NOMO-1 treated with DMSO at 0.1 percent for 48 hours (cell line): ENCODE data around the gene DPP10.
"Not testable (repeated sequence)": the region's sequence is repeated elsewhere in the genome, so short reads cannot be mapped to it uniquely, and the experiment has no call there.

Experiments
- DNase-seq: peaks from one replicate; lab custom pipeline; 2025; ENCODE audit not compliant: unreplicated experiment; lab: John Stamatoyannopoulos, UW

The DPP10 gene

DNA sequence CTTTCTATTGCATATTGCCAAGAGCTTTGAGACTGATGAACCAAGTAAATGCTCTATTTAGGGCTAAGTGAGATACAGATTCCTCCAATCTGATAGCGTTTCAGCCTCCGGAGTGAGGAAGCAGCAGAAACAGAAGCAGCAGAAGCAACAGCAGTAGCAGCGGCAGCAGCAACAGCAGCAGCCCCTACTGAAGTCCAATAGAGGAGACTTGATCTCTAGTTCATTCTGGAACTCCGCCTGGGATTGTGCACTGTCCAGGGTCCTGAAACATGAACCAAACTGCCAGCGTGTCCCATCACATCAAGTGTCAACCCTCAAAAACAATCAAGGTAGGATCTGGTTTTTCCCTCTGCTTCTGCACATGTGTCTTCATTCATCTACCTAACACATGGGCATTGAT, at the start of gene DPP10:
TSS of gene DPP10 (plus strand) at position 132 of the 400 bp plus-strand sequence.
- no peak for DNase-seq

DNA sequence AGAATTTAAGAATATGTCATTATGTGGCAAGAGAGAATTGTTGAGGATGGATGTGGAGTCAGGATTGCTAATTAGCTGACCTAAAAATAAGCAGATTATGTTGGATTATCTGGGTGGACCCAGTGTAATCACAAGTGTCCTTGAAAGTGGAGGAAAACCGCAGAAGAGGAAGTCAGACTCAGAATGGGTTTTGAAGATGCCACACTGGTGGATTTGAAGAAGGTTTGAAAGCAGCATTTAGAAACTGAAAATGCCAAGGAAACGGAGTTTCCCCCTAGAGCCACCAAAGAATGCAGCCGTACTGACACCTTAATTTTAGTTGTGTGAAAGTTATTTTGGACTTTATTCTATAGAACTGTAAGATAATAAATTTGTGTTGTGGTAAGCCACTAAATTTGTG, 41.6 kb upstream of the DPP10 start:
- DNase-seq: peak; percentile 76

DNA sequence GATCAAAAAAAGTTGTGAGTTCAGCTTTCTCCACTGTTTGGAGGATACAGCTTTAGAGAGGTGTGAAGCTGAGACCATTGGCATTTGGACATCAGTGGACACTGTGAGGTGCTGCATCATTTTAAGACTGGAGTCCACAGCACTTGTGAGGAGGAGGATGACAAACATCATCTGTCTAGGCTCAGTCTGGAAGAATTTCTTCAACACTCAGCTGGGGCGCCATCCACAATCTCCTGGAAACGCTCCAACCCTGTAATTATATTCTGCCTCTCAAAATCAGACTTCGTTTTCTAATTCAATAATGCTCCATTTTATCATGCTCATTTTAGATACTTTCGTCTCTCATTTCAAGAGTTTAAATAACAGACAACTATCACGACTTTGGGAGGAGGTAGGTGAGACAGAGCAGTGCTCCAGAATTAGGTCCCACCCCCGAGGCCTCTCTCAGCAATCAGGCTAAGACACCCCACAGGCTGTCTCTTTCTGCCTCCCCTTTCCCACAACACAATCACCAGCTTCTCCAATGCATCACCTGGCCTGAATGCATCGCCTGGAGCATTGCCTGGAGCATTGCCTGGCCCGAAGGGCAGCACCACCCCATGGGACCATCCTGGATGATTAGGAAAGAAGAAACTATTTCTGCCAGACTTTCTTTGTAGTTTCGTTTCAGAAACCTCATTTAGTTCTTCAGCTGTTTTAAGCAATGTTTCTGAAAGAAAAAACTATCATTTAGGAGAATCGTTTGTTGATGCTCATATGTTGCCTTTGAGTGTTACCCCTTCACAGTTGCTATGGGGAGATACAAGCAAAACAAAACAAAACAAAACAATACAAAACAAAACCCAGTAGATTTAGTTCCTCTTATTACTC, 37.0 kb upstream of the DPP10 start:
- no peak for DNase-seq

DNA sequence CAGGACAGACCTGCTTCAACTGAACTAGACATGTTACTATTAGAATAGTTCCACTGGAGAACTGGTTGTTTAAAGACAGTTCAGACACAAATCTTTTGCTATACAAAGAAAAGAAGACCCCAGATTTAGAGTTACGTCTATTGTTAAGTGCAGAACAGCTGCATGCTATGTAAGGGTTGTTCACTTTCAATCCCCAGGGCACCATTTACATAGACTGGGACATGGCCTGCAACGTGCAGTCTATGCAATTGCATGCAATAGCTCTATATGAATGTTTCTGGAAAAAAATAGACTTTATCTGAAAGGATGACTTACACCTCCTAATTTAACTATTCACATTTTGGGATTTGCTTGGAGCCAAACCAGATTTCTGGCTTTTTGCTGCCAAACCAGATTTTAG, 36.1 kb upstream of the DPP10 start:
- DNase-seq: no peak

DNA sequence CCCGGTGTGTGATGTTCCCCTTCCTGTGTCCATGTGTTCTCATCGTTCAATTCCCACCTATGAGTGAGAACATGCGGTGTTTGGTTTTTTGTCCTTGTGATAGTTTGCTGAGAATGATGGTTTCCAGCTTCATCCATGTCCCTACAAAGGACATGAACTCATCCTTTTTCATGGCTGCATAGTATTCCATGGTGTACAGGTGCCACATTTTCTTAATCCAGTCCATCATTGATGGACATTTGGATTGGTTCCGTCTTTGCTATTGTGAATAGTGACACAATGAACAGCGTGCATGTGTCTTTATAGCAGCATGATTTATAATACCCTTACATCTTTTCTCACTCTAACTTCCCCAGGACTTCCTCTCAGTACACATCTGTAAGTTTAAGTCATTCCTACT, 35.1 kb upstream of the DPP10 start:
- DNase-seq: not testable (repeated sequence)

DNA sequence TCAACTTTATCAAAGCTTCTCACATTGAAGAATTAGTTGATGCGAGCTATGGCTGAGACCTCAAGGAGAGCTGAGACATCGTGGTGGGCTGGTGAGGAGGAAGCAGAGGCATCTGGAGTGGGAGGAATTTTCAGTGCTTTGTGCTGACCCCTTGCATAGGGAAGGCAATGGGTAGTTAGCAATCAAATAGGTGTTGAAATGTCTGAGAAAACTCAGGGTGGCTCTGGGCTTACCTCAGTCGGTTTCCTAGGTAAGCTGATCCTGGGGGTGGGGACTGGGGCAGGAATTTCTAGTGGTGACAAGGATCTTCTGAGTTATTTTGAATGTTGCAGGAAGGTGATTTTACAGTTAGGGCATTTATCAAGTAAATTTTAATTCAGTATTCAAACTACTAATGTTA, 20.7 kb upstream of the DPP10 start:
- DNase-seq: no peak

DNA sequence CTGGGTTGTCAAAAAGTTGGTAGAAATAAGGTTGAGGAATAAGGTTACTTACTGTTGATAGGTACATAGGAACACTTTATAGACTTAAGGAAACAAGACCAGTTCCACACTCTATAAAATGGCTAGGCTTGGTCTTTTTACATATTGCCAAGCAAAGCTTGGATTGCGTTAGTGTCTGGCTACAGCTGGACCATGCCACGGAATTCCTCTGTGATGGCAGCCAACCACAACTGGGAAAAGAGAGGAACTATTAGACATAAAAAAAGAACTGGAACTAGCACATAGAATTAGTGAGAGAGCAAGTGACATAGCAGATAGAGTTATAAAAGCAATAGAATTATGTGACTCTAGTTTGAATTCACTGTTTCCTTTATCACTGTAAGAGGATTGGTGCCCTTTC, 17.7 kb upstream of the DPP10 start:
- DNase-seq: no peak

DNA sequence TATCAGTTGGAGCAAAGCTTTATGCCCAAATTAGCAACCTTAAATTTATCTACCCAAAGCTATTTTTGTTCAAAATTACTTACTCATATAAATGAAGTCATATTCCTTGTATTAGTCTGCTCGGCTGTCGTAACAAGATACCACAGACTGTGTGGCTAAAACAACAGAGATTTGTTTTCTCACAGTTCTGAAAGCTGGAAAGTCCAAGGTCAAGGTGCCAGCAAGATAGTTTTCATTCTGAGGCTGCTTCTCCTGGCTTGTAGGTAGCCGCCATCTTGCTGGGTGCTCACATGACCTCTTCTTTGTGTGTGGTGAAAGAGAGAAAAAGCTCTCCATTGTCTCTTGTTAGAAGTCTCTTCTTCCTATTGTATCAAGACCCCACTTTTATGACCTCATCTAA, 15.7 kb upstream of the DPP10 start:
- DNase-seq: no peak

DNA sequence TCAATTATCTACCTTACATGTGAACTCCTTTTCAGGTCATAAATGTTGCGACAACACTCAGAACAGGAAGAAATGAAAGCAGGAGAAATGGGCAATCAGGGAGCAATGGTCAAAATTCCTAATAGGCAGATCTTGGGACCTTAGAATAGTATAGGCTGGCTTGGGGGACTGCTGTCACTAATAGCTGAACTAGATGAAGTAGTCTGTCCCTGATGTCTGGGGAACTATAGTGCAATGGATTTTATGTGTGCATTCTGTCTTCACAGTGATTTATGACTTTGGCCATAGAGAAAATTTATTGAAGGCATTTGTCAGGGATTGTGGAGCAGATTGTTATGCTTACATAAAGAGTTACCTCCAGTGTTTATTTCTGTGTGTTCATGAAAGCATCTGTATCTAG, 6.1 kb upstream of the DPP10 start:
- DNase-seq: no peak

DNA sequence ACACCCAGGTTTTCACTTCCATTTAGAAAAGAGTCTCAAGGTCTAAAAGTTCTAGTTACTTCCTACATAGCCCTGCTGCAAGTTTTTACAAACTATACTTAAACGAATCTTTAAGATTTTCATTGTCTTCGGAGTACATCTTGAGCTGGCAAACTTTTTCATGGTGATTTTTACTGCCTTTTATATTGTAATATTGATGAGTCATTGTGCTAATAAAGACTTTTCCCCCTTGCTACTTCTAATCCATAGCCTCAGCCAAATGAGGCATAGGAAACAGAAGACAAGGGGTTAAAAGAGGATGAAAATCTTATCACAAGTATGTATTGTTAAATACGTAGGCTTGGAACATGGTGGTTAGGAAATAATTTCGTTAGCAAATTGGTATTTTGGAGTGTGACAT, 4.1 kb downstream of the DPP10 start:
- no peak for DNase-seq

DNA sequence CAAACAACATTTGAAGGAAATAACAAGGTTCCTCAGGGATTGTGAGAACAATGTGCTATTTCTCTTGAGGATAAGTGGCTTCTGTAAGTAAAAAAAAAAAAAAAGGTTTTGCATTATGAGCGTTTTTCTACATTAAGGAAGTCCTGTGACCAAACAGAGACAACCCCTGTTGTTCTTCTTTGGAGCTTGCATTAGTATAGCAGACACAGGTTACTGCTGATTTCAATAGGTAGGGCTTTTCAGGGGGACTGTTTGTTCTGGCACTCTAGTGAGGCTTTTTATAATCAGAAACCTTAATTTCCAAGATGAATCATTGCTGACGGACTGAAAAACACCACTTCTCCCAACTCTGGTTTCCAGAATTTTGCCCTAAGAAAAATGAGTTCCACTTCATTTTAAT, 8.2 kb downstream of the DPP10 start:
- DNase-seq: no peak

DNA sequence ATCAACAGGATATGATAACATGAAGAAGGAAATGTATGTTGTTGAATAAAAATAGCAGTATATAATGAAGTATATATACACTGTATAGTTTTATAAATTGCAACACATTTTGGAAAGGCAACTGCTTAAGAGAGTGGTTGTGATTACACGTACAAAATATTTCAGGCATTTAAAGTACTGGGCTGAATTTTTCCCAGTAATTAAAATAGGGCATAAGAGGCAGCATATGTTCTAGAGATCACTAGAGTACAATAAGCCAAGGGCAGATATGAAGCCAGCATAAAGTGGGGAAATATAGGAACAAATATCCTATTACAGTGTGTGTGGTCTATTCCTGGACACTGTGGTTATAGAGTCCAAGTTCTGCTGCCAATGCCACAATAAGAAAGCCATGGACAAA, 14.1 kb downstream of the DPP10 start:
- DNase-seq: no peak

DNA sequence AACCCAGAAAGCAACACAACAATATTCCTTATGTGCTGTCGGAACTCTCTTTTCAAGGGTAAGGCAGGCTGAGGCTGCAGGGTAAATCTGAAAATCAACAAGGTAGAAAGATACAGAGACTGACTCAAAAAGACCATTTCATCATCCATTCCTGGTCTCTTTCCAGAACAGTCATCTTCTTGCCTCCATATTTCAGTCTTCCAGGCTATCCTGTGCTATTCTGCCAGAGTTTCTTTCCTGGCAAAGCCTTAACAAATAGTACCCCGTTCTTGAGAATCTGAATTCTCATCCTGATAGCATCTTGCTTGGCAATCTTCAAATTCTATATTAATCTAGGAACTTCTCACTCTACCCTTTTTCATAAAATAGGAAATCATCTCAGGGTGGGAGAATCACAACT, 15.5 kb downstream of the DPP10 start:
- DNase-seq: no peak

DNA sequence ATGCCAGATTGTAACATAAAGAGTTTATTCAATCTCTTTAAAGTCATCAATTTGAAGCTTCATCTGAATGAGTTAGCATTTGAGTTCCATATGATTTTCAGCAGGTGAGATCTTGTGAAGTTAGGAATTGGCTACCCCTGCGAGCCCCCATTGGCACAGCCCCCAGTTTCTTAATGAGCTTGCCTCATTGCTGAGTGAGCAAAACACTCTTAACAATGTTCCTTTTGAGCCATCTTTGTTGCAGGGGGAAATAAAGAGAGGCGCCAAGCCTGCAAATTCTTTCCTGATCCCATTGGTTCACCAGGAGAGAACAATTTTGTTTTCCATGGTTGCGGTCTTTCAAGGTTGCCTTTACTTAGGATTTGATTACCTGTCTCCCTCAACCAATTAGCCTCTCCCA, 18.7 kb downstream of the DPP10 start:
- DNase-seq: no peak

DNA sequence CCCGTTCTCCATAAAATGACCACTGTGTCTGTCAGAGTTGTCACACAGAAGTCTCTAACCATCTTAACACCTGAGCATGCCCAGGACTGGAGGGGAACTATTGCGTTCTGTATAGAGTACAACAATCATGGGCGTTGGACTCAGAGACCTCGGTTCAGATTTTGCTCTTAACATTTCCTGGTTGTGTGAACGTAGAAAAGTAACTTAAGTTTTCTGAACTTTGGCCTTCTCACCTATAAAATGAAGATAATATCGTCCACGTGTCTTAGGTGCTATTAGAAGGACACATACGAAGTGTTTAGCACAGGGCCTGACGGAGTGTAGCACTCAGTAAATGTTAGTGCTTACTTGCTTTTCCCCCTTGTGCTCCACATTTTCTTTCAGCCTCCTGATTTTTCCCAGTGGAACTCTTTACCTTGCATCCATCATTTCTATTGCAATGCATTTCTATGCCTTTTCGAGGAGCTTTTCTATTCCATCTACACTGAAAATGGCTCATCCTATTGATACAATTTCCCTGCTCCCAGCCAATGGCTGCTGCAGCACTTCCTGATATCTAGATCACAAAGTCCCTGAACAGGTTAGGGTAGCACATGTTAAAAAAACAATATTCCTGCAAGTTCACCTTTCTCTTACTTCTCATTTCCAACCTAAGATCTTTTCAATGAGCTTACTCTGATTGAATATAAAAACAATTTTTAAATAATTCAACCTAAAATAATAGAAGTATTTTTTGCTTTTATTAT, 22.7 kb downstream of the DPP10 start:
- DNase-seq: no peak

DNA sequence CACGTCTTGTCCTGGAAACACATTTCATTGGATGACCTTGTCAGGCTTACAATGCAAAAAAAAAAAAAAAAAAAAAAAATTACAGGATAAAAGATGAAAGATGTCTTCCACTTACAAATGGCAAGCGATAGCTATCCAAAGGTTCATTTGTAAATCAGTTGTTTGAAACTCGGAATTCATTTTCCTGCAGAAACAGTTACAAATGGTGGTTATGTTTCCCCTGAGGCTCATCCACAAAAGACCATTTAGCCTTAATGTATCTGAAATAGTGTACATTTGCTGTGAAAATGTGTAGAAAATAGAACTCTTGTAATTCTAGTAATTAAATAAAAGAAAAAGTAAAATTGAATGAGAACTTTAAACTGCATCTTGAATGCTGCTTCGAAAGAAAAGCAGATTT, 25.9 kb downstream of the DPP10 start:
- DNase-seq: no peak

DNA sequence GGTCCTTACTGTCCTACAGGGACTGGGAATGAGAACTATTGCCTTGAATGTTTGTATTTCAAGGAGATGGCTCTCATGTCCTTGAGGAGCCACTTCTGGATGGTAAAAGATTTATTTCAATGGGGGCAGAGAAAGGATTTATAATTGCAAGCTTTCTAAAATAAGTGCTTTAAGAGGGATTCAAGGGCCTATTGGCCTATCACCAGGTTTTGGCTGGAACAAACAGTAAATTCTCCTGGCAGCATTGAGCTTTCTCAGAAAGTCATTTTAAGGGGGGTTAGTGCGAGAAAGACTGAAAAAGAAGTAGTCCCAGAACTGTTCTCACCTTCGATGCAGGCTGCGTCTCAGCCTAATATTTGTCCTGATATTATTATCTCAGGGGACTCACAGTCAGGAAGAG, 29.8 kb downstream of the DPP10 start:
- no peak for DNase-seq

DNA sequence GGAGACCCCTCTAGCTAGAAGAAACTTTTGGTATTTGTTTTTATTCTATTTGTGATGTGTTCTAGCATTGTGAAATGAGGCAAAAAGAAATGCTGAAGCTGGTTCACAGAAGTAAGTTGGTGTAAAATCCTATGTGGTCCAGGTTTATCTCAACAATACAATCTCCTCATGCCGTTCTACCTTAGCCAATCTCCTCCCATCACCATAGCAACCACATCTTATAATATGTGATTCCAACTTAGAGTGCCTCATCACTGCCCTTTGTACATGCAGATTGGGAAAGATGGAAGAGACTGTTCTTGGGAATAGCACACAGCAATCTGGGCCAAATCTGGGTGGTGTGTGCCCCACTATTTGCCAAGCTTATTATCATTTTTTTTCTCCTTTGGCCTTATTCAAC, 30.3 kb downstream of the DPP10 start:
- DNase-seq: no peak

DNA sequence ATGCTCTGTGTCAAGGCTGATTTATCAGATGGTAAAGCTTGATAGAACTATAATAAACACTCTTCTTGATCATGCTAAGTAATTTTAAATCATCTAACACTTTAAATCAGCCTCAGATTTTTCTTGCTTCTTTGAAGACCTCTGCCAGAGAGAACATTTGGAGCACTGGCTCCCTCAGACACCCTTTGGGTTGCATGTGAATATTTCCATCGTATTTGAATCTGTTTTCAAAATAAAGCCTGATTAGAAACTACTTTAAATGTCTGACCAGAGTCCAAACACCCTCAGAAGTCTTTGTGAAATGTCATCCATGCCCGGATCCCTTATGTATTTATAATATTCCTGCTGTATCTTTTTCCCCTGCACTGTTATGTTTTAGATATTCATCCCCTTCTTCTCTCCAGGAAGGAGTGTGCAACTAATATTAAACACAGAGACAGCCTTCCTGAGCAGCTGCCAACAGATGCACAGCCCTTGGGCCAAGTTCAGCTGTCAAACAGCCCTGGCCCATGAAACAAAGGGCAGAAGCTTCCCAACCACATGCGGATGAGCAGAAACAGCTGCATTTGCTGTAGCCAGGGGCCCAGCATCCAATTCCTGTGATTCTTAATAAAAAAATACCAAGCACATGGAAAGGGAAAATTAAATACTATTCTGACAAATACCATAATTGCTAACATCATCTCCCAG, 46.5 kb downstream of the DPP10 start:
- no peak for DNase-seq

DNA sequence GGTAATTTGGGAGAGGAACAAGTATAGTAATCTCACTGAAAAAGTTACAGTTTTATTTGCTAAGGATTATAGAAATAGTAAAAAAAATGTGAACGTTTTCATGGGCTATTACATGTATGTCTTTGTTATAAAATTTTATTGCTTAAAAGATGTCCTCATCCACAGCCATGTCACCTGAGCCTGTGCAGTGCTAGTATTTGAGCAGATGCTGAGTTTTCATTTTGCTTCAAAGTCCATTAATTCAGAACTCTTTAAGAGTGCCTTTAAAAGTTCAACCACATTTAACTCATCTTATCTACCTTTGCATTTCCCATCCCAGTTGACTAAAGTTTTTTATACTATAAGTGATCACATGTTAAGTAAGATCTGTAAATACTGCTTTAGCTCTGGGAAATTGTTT, 52.6 kb downstream of the DPP10 start:
- DNase-seq: no peak

DNA sequence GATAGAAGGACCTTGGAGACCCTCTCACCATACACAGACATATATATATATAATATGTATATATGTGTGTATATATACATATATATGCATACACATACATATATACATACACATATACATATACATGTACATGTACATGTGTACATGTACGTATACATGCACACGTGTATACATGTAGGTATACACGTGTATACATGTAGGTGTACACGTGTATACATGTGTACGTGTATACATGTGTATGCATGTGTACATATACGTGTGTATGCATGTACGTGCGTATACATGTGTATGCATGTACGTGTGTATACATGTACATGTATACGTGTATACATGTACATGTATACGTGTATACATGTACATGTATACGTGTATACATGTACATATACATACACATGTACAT, 54.5 kb downstream of the DPP10 start:
- no peak for DNase-seq

DNA sequence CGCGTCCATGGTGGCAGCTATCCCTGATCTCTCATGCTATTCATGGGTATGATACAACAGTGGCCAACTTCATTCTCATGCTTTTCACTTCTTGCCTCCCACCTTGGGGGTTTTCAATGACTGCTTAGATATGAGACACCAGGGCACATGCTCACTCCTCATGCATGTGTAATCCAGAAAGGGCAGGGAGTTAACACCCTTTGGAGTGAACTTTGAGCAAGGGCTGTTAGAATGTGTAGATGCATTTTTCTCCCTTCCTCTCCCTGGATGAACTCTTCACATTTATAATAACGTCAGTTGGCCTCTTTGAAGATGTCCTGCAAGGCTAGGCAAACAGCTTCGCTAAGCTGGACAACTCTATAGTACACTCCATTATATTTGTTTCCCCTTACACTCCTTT, 56.7 kb downstream of the DPP10 start:
- DNase-seq: no peak
